Left lung (tissue), 10 donors: ENCODE data around the gene TMEM43. TPM values are rescaled to one million over a fixed set of nuclear protein-coding genes. Genes with fewer than 3 reads are reported as not detected.
A peak's percentile ranks its signal among the peaks of the same experiment; 100 is the strongest.

Experiments
- ATAC-seq: fragments of 200-7000 bp; cut with Tn5 transposase; one replicate; pipeline ENCODE4 v1.9.1; 2020; ENCODE audit warnings: moderate library complexity
- DNase-seq, 4 donors: peaks; one replicate each; pipeline ENCODE4 v3.0.0-alpha.2; 2013 to 2020
- H3K27ac ChIP-seq, 2 donors: fragments of 200-600 bp; sonication (generic) in 1 of 2; one replicate each; pipeline versions ENCODE4 v1.5.0 to v1.8.0; 2020 to 2021
- H3K27me3 ChIP-seq, 2 donors: fragments of 200-600 bp; sonication (generic) in 1 of 2; one replicate each; pipeline versions ENCODE4 v1.5.0 to v1.8.0; 2020 to 2021
- H3K36me3 ChIP-seq, 2 donors: fragments of 200-600 bp; sonication (generic) in 1 of 2; one replicate each; pipeline versions ENCODE4 v1.5.0 to v1.8.0; 2020 to 2021
- H3K4me1 ChIP-seq, 2 donors: fragments of 200-600 bp; one replicate each; pipeline ENCODE4 v1.8.0; 2021
- H3K4me3 ChIP-seq, 2 donors: fragments of 200-600 bp; sonication (generic) in 1 of 2; one replicate each; pipeline versions ENCODE4 v1.5.0 to v1.8.0; 2020 to 2021; ENCODE audit warnings: mild to moderate bottlenecking in 1 of 2
- H3K9me3 ChIP-seq, 2 donors: fragments of 200-600 bp; sonication (generic) in 1 of 2; one replicate each; pipeline versions ENCODE4 v1.5.0 to v1.8.0; 2020 to 2021
- intact Hi-C, 2 donors: fragments of 100-400 bp; cut with DNase I; formaldehyde crosslinking; loops; one replicate each; pipeline versions ENCODE4 v1.11.2 to v1.14.2; 2022
- polyA plus RNA-seq, 6 donors: library from polyadenylated mRNA; unstranded; fragments of 120-200 nt; gene quantifications; one replicate each; pipeline ENCODE4 v1.2.1, GENCODE V29; 2013; ENCODE audit not compliant: insufficient read length in 6 of 6
- total RNA-seq, 2 donors: library from RNA; stranded (reverse); fragmentation: NEBNext Ultra II Directional; extraction: Animal tissue kit (Norgen Biotek cat#: 25700); gene quantifications; one replicate each; pipeline ENCODE4 v1.2.1, GENCODE V29; 2021
- TF ChIP-seq, protein P1 (sequence below), 2 donors: fragments of 200-600 bp; sonication (generic) in 1 of 2; IDR thresholded peaks; one replicate each; pipeline versions ENCODE4 v1.5.0 to v1.8.0; 2021; ENCODE audit warnings: antibody characterized with exemption in 2 of 2
- donor health status: DM: no; HTN: yes; CAD: no.
- donor health status: DM: no; HTN: no; CAD: no.

TMEM43 gene
- total and polyA plus RNA-seq, 8 donors, result 62.2 to 104 (median 64.3) TPM

DNA sequence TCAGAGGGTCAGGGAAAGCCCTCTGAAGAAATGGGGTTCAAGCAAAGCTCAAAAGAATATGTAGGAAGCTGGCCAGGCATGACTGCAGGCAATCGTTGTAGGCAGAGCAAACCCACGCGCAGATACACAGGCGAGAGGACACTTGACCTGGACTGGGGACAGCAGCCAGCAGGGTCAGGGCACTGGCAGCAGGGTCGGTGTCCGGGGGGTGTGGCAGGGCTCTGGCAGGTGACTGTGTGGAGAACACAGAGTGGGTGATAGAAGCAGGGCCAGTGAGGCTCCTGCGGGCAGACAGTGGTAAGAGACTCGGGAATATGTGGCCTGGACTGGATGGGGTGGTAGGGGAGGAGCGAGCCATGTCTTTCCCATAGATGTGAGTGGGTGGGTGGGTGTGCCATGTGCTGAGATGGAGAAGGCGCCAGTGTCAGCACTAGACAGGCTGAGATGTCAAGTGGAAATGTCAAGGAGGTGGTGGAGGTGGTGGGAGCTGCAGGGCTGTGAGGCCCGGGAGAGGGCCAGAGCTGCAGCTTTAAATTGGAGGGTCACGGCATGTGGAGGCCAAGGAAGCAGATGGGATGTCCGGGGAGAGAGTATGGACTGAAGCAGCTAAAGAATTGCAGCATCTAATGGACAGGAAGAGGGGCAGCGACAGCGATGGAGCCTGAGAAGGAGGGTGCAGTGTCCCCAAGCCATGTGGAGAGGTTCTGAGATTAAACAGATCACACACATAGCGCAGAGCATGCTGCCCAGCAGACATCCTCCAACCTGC is 13.4 kb downstream of the TMEM43 start:
- ATAC-seq, result no peak
- no peaks in the 10 kb centered on the region for H3K9me3 ChIP-seq
- H3K27ac ChIP-seq, result no peak overlapping the region
- no peak overlapping the region for H3K4me3 ChIP-seq
- TF ChIP-seq, protein P1, sequence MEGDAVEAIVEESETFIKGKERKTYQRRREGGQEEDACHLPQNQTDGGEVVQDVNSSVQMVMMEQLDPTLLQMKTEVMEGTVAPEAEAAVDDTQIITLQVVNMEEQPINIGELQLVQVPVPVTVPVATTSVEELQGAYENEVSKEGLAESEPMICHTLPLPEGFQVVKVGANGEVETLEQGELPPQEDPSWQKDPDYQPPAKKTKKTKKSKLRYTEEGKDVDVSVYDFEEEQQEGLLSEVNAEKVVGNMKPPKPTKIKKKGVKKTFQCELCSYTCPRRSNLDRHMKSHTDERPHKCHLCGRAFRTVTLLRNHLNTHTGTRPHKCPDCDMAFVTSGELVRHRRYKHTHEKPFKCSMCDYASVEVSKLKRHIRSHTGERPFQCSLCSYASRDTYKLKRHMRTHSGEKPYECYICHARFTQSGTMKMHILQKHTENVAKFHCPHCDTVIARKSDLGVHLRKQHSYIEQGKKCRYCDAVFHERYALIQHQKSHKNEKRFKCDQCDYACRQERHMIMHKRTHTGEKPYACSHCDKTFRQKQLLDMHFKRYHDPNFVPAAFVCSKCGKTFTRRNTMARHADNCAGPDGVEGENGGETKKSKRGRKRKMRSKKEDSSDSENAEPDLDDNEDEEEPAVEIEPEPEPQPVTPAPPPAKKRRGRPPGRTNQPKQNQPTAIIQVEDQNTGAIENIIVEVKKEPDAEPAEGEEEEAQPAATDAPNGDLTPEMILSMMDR (IDR thresholded peaks at IDR 0.05), result no peak
- intact Hi-C loops, result no loop called here
- peaks cover 5 to 10% of the 10 kb centered on the region in 2 donors for H3K4me1 ChIP-seq
- H3K27me3 ChIP-seq, result no peaks in the 10 kb centered on the region
- peaks cover 2 to 97% of the 10 kb centered on the region in 2 donors for H3K36me3 ChIP-seq
- DNase-seq, result no peak

DNA sequence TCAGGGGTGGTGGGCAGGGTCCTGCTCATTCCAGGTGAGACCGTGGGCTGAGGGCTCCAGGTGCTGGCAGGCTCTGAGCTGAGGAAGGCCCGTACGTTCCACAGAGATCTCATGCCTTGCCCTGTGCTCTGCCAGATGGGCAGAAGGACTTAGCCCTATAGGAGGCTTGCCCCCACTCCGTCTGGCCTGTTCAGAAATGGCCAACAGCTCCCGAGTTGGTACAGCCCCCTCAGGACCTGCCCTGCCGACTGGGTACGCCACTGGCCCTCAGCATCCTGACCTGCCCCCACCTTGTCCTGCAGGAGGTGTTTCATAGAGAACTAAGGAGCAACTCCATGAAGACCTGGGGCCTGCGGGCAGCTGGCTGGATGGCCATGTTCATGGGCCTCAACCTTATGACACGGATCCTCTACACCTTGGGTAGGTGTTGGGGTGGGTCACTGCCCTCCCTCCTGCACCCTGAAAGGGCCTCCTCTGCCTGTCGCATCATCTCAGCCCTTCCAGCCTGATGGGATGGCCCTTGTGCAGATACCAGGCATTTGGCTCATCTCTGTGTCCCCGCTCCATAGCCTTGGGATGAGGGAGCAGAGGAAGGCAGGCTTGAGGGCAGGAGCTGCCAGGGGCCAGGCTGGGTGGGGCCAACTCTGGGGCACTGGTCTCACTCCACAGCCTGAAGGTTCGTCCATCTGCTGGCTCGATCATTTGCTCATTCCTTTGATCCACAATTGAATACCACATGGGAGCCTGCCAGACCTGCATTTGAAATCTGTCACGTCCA is 14.2 kb downstream of the TMEM43 start:
- peaks cover 10 to 18% of the 10 kb centered on the region in 2 donors for H3K4me1 ChIP-seq
- intact Hi-C loops, result no loop called here
- H3K27me3 ChIP-seq, result no peaks in the 10 kb centered on the region
- no peak for ATAC-seq
- DNase-seq, result no peak
- H3K4me3 ChIP-seq, result no peak overlapping the region
- H3K36me3 ChIP-seq, result peaks cover 0 to 89% of the 10 kb centered on the region in 2 donors
- H3K27ac ChIP-seq, result no peak overlapping the region
- H3K9me3 ChIP-seq, result no peaks in the 10 kb centered on the region
- TF ChIP-seq, protein P1 (IDR thresholded peaks at IDR 0.05), result no peak

DNA sequence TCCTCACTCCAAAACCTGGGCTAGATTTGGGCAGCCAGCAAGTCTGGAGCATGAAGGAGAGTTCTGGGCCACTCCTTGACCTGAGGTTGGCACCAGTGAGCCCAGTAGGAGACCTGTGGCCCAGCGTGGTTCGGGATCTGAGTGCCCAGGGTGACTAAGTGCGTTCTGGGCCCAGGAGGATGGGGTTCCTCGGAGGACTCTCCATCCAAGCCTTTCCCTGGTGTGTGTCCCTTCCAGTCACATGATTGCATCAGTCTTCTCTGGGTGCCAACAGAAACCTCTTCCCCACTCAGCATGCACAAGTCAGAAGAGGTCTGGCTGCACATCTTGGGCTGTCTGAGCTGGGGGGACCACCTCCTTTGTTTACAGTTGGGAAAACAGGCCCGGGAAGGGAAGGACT is 14.9 kb downstream of the TMEM43 start:
- no peak overlapping the region for H3K4me3 ChIP-seq
- peaks cover 0 to 82% of the 10 kb centered on the region in 2 donors for H3K36me3 ChIP-seq
- H3K9me3 ChIP-seq, result no peaks in the 10 kb centered on the region
- DNase-seq (no peak), ATAC-seq (no peak)
- H3K4me1 ChIP-seq, result peaks cover 14 to 23% of the 10 kb centered on the region in 2 donors
- no peak overlapping the region for H3K27ac ChIP-seq
- no peaks in the 10 kb centered on the region for H3K27me3 ChIP-seq
- TF ChIP-seq, protein P1 (IDR thresholded peaks at IDR 0.05), result no peak
- intact Hi-C loops, result no loop called here

DNA sequence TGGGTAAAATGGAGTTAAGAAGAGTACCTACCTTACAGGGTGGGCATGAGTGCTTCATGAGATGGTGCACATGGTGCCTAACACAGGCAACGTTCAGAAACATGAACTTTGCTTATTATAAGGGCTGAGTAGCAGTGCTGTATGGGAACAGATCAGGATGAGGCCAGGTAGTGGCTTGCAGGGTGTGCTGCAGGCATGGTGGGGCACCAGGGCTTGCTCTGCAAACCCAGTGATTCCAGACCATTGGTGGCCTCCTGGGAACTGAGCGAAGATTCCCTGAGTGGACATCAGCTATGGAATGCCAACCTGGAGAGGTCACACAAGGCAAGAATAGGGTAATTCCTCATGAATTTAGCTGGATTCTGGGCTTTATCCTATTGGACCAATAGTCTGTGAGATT is 15.8 kb downstream of the TMEM43 start:
- TF ChIP-seq, protein P1 (IDR thresholded peaks at IDR 0.05), result no peak
- Histone ChIP-seq H3K4me3 (no peak overlapping the region), H3K36me3 (peaks cover 0 to 76% of the 10 kb centered on the region in 2 donors), H3K27me3 (no peaks in the 10 kb centered on the region), H3K27ac (peak overlapping the region in 1 of 2 donors; percentile 99), H3K9me3 (no peaks in the 10 kb centered on the region), H3K4me1 (peaks cover 23 to 32% of the 10 kb centered on the region in 2 donors)
- ATAC-seq (no peak), DNase-seq (no peak)
- intact Hi-C loops, result no loop called here

DNA sequence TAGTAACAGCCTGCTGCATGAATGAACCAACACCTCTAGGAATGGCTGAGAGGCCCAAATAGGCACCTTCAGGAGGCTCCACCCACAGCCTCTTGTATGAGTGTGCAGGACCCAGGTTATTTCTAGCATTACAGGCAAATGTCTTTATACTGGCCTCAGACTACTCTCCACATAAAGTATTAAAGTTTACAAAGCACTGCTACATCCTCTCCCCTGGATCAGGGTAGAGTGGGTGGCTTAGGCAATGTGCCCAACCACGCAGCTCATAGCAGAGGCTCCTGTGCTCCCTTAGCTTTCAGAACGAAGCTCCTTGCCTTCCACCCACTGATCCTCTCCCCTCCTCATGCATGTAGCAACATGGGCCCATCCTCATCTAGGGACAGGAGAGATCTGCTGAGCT is 16.3 kb downstream of the TMEM43 start:
- DNase-seq, result no peak
- Histone ChIP-seq H3K4me3 (no peak overlapping the region), H3K36me3 (peaks cover 0 to 76% of the 10 kb centered on the region in 2 donors), H3K9me3 (no peaks in the 10 kb centered on the region), H3K27me3 (no peaks in the 10 kb centered on the region), H3K27ac (peak overlapping the region; percentile 92 to 99), H3K4me1 (peaks cover 25 to 37% of the 10 kb centered on the region in 2 donors)
- TF ChIP-seq, protein P1 (IDR thresholded peaks at IDR 0.05), result no peak
- intact Hi-C loops, result no loop called here
- ATAC-seq, result peak; percentile 31
